Vagina (tissue), 2 donors: ENCODE measurements around the gene USP6NL.

ENCODE experiments used
- POLR2A ChIP-seq, 2 donors: fragments of 450-650 bp; IDR thresholded peaks; one replicate each; pipeline ENCODE4 v1.6.1; 2017; ENCODE audit warnings: antibody characterized with exemption in 2 of 2, mild to moderate bottlenecking in 2 of 2, moderate library complexity in 2 of 2
- TF ChIP-seq, protein P1 (sequence below), 3 experiments: fragments of 450-650 bp in 2 of 3; fragments of 200-600 bp in 1 of 3; sonication (generic) in 1 of 3; IDR thresholded peaks; one replicate each; pipeline ENCODE4 v1.5.1; 2017 to 2019; ENCODE audit warnings: antibody characterized with exemption in 3 of 3, mild to moderate bottlenecking in 2 of 3, moderate library complexity in 2 of 3

DNA sequence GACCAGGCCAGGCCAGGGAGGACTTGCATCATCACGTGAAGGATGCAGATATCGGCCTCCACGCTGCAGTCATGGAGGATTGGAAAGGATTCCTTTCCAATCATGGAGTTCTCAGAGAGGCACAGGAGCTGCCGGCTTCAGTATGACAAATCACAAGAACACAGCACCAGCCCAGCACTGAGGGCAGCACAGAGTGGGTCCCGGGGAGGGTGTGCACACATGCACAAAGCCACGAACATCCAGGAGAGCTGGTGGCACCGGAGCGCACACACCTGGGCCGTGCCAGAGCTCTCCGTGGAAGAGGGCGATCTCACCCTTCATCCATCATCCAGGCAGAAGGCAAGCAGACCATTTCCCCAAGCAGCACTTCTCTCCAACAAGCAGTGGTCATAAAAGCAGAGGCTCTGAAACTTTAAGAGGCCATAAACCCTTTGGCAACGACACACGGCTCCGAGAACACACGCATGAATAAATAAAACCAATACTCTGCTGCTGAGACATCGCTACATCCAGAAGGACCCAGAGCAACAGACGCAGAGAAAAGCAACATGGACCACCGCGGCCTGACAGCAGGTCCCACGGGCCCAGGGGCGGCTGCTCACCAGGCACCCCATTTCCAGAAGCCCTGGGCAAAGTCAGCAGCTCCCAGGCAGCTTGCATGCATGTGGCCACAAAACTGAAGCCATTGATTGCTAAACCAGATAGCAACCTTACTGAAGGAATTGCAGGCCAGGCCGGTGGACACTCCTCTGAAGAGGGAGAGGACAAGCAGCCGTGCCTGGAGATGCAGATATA is 180.8 kb downstream of the USP6NL start:
- TF ChIP-seq, protein P1, sequence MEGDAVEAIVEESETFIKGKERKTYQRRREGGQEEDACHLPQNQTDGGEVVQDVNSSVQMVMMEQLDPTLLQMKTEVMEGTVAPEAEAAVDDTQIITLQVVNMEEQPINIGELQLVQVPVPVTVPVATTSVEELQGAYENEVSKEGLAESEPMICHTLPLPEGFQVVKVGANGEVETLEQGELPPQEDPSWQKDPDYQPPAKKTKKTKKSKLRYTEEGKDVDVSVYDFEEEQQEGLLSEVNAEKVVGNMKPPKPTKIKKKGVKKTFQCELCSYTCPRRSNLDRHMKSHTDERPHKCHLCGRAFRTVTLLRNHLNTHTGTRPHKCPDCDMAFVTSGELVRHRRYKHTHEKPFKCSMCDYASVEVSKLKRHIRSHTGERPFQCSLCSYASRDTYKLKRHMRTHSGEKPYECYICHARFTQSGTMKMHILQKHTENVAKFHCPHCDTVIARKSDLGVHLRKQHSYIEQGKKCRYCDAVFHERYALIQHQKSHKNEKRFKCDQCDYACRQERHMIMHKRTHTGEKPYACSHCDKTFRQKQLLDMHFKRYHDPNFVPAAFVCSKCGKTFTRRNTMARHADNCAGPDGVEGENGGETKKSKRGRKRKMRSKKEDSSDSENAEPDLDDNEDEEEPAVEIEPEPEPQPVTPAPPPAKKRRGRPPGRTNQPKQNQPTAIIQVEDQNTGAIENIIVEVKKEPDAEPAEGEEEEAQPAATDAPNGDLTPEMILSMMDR (IDR thresholded peaks at IDR 0.05): no peak
- TF ChIP-seq POLR2A (IDR thresholded peaks at IDR 0.05): no peak
